HCT116 (cell line): Measurements from ENCODE around the gene ARL4C.

Experiments used
- CTCF ChIP-seq, 3 experiments: fragments of 200-600 bp in 1 of 3; sonication (generic) in 1 of 3; IDR thresholded peaks in 2 of 3; conservative IDR thresholded peaks in 1 of 3; 2 replicates each; pipeline ENCODE4 v1.5.1; 2012 to 2017; ENCODE audit warnings: low read depth in 2 of 3, low read length in 2 of 3, antibody characterized with exemption in 1 of 3, borderline replicate concordance in 1 of 3, control low read depth in 1 of 3, mild to moderate bottlenecking in 1 of 3, mixed read lengths in 1 of 3, mixed run types in 1 of 3, moderate library complexity in 1 of 3; ENCODE audit not compliant: insufficient read depth in 1 of 3
- EZH2 ChIP-seq: fragments of 200-600 bp; sonication (generic); IDR thresholded peaks from 2 replicates; pipeline ENCODE4 v1.6.1; 2017; ENCODE audit warnings: antibody characterized with exemption, mixed run types
- EZH2phosphoT487 ChIP-seq: fragments of 200-600 bp; IDR thresholded peaks from 2 replicates; pipeline ENCODE4 v1.6.1; 2018; ENCODE audit warnings: antibody characterized with exemption, borderline replicate concordance
- POLR2A ChIP-seq: IDR thresholded peaks from 2 replicates; pipeline ENCODE4 v1.7.0; 2011; ENCODE audit warnings: borderline replicate concordance; ENCODE audit not compliant: insufficient read depth, insufficient read length; ENCODE audit errors: extremely low read depth
- POLR2AphosphoS5 ChIP-seq: IDR thresholded peaks from 2 replicates; pipeline ENCODE4 v1.6.1; 2011; ENCODE audit warnings: mild to moderate bottlenecking, low read depth, low read length, moderate library complexity

GRCh38 chr2:234478121-234478858 is 18.6 kb downstream of the ARL4C start:
- no peak for TF ChIP-seq EZH2phosphoT487
- TF ChIP-seq EZH2, result no peak
- no peak for TF ChIP-seq CTCF (IDR thresholded peaks at IDR 0.05 in 2 of 3, conservative IDR thresholded peaks at IDR 0.05 in 1 of 3; ENCODE audit: borderline replicate concordance in 1 of 3, insufficient read depth in 1 of 3, low read depth in 2 of 3, low read length in 2 of 3)
- TF ChIP-seq POLR2A, result no peak
- TF ChIP-seq POLR2AphosphoS5, result no peak
